ENCODE measurements around the gene AK5. TPM values are rescaled to one million over a fixed set of nuclear protein-coding genes. Genes with fewer than 3 reads are reported as not detected.

AK5 gene
- total RNA-seq, 1 donor from 2014 or later: 0.91 TPM

DNA sequence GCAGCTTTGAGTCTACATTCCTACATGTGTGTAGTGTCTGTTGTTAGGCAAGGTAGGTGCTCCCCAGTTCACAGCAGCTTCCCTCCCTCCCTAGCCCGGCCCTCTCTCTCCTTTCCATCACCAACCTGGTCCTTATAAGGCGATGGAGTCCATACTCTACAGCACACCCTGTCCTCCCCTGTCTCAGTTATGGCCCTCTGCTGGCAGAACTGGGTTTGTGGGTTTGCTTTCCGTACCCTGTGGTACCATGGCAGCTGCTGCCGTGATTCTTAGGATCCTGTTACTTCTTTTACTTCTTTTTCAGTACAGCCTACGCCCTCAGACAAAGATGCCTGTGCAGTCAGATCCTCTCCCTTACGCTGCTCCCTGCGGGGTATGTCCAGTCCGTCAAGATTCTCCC is 31.7 kb downstream of the AK5 start:
- H3K27ac Mint-ChIP-seq (ENCODE audit: unreplicated experiment): no peak overlapping the region
- TF ChIP-seq, protein P1, sequence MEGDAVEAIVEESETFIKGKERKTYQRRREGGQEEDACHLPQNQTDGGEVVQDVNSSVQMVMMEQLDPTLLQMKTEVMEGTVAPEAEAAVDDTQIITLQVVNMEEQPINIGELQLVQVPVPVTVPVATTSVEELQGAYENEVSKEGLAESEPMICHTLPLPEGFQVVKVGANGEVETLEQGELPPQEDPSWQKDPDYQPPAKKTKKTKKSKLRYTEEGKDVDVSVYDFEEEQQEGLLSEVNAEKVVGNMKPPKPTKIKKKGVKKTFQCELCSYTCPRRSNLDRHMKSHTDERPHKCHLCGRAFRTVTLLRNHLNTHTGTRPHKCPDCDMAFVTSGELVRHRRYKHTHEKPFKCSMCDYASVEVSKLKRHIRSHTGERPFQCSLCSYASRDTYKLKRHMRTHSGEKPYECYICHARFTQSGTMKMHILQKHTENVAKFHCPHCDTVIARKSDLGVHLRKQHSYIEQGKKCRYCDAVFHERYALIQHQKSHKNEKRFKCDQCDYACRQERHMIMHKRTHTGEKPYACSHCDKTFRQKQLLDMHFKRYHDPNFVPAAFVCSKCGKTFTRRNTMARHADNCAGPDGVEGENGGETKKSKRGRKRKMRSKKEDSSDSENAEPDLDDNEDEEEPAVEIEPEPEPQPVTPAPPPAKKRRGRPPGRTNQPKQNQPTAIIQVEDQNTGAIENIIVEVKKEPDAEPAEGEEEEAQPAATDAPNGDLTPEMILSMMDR (IDR thresholded peaks at IDR 0.05; ENCODE audit: partially characterized antibody, unreplicated experiment): no peak
- peaks cover 2% of the 10 kb centered on the region for H3K9me3 Mint-ChIP-seq (ENCODE audit: unreplicated experiment)
- no peak for DNase-seq
- peaks cover 4% of the 10 kb centered on the region for H3K36me3 Mint-ChIP-seq (ENCODE audit: unreplicated experiment)
- peaks cover 2% of the 10 kb centered on the region for H3K4me1 Mint-ChIP-seq (ENCODE audit: low read depth, unreplicated experiment)
- H3K4me3 Mint-ChIP-seq (ENCODE audit: unreplicated experiment): no peak overlapping the region
- H3K27me3 Mint-ChIP-seq (ENCODE audit: unreplicated experiment): no peaks in the 10 kb centered on the region

DNA sequence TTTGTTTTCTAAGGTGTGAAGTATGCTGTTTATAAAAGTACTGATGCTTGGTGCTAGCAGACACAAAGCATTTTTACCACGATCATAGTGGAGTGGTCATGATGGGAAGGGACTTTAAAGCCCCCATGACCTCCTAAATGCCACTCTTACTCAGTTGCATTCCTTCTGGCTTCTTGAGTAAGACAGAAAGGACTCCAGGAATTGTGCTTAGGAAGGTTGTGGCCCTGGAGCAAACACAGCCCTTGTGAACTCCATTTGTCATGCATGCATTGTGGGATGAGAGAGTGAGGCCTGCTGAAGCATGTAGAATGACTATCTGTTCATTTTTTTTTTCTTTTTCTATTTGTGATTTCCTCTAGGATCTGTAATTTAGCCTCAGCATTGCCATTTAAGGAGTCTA is 34.2 kb downstream of the AK5 start:
- DNase-seq: no peak
- peaks cover 2% of the 10 kb centered on the region for H3K4me1 Mint-ChIP-seq (ENCODE audit: low read depth, unreplicated experiment)
- peaks cover 2% of the 10 kb centered on the region for H3K9me3 Mint-ChIP-seq (ENCODE audit: unreplicated experiment)
- TF ChIP-seq, protein P1 (IDR thresholded peaks at IDR 0.05; ENCODE audit: partially characterized antibody, unreplicated experiment): no peak
- H3K27me3 Mint-ChIP-seq (ENCODE audit: unreplicated experiment): no peaks in the 10 kb centered on the region
- peaks cover 4% of the 10 kb centered on the region for H3K36me3 Mint-ChIP-seq (ENCODE audit: unreplicated experiment)
- H3K27ac Mint-ChIP-seq (ENCODE audit: unreplicated experiment): no peak overlapping the region
- no peak overlapping the region for H3K4me3 Mint-ChIP-seq (ENCODE audit: unreplicated experiment)

DNA sequence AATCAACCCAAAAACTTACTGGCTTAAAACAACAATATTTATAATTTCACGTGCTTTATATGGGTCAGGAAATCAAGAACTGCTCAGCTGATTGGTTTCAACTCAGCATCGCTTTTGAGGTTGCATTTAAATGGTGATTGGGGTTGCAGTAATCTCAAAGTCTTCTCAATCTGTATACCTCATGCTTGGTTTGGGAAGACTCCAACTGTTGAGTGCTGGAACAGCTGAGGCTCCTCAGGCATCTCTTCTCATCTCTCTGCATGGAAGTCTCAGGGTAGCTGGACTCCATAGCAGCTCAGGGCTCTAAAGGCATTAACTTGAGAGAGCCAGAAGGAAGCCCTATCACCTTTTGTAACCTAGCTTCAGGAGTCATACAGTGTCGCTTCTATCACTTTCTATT is 35.1 kb downstream of the AK5 start:
- Mint-ChIP-seq H3K27me3 (ENCODE audit: unreplicated experiment) (no peaks in the 10 kb centered on the region), H3K4me3 (ENCODE audit: unreplicated experiment) (no peak overlapping the region), H3K9me3 (ENCODE audit: unreplicated experiment) (peaks cover 2% of the 10 kb centered on the region), H3K4me1 (ENCODE audit: low read depth, unreplicated experiment) (peaks cover 2% of the 10 kb centered on the region), H3K27ac (ENCODE audit: unreplicated experiment) (no peak overlapping the region), H3K36me3 (ENCODE audit: unreplicated experiment) (peaks cover 4% of the 10 kb centered on the region)
- TF ChIP-seq, protein P1 (IDR thresholded peaks at IDR 0.05; ENCODE audit: partially characterized antibody, unreplicated experiment): no peak
- DNase-seq: no peak

DNA sequence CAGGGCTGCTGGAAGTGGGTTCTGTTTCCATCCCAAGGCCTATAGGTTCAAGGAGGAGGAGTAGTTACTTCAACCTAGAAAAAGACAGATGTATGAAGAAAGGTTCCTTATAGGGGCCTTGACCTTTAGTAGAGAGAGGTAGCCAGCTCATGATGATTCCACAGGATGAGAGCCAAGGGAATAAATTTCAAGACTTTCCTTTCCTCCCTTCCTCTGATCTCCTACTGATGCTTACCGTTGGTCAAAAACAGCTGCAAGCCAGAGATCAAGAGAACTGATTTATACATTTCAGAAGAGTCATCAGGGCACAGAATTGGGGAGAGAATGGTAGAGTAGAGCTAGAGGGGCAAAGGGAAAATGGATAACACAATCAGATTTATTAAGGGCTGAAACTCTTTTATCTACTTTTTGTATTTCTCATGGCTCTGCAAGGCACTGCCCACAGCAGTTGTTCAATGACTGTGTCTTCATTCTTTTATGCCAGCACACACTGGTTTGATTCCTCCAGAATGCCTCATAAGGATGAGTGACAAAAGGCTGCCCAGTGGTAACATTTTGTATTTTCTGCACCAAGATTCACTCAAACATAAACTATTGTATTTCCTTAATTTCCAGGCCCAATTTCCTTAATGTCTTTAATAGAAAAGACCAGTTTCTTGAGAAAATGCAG is 37.4 kb downstream of the AK5 start:
- TF ChIP-seq, protein P1 (IDR thresholded peaks at IDR 0.05; ENCODE audit: partially characterized antibody, unreplicated experiment): no peak
- Mint-ChIP-seq H3K4me3 (ENCODE audit: unreplicated experiment) (no peak overlapping the region), H3K9me3 (ENCODE audit: unreplicated experiment) (peaks cover 1% of the 10 kb centered on the region), H3K4me1 (ENCODE audit: low read depth, unreplicated experiment) (peaks cover 10% of the 10 kb centered on the region), H3K27me3 (ENCODE audit: unreplicated experiment) (no peaks in the 10 kb centered on the region), H3K36me3 (ENCODE audit: unreplicated experiment) (no peaks in the 10 kb centered on the region), H3K27ac (ENCODE audit: unreplicated experiment) (no peak overlapping the region)
- DNase-seq: no peak

DNA sequence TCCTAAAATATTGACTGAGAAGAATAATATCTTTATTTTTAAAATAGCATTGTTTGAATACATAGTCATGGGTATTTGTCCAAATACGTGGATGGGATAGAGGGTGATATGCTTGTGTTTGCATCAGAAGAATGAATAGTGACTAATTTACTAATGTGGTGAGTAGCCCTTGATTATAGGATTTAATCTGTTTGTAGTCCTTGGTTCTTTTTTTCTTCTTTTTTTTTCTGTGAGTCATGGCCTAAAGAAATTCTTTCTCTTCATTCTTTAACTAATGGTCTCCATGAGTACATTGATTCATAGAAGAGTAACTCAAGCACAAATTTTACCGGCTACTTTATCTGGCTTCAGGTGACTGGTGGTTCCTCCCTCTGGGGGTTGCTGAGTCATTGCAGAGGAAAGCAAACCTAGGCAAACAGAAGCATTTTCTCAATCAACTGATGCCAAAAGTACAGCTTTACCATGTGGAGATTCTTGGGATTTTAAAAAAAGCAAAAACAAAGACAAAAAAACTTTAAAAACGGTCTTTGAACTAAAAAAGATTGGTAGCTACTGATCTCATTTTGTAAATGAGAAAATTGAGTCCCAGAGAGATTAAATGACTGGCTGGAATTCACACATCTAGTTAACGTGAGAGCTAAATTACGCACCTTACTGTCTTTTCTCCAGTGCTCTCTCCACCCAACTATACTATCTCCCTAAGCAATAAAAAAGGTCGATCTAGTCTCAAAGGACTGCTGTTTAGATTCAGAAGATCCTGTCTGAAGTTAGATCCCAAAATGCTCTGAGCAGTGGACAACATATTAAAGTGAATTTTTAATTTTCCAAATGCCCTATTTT is 40.5 kb downstream of the AK5 start:
- Mint-ChIP-seq H3K4me1 (ENCODE audit: low read depth, unreplicated experiment) (peaks cover 10% of the 10 kb centered on the region), H3K9me3 (ENCODE audit: unreplicated experiment) (peaks cover 1% of the 10 kb centered on the region), H3K27ac (ENCODE audit: unreplicated experiment) (no peak overlapping the region), H3K36me3 (ENCODE audit: unreplicated experiment) (no peaks in the 10 kb centered on the region), H3K27me3 (ENCODE audit: unreplicated experiment) (no peaks in the 10 kb centered on the region), H3K4me3 (ENCODE audit: unreplicated experiment) (no peak overlapping the region)
- DNase-seq: no peak
- TF ChIP-seq, protein P1 (IDR thresholded peaks at IDR 0.05; ENCODE audit: partially characterized antibody, unreplicated experiment): no peak

Measured in glutamatergic neuron (in vitro differentiated cells).